Measurements from ENCODE around the gene GPC5. TPM values are rescaled to one million over a fixed set of nuclear protein-coding genes. Genes with fewer than 3 reads are reported as not detected.

GPC5 gene
- total and polyA plus RNA-seq, 10 donors: 0.04 to 0.83 (median 0.26) TPM; not detected in 3

DNA sequence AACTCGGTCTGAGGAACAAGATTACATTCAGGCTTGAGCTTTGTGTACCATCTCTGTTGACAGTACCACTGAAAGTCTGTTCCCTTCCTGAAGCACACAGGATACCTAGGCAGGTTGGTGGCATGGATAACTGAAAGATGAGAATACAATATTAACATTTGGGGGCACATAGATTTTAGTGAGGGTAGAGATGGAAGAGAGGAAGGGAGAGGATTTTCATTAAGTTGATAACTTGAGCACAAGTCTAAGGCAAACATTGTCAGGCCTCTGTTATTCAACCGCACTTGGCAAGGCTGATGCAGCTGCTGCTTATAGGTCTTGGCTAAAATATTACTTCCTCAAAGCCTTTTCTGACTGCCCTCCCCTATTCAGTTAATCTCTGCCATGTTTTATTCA, 40.0 kb upstream of the GPC5 start:
- TF ChIP-seq, protein P1, sequence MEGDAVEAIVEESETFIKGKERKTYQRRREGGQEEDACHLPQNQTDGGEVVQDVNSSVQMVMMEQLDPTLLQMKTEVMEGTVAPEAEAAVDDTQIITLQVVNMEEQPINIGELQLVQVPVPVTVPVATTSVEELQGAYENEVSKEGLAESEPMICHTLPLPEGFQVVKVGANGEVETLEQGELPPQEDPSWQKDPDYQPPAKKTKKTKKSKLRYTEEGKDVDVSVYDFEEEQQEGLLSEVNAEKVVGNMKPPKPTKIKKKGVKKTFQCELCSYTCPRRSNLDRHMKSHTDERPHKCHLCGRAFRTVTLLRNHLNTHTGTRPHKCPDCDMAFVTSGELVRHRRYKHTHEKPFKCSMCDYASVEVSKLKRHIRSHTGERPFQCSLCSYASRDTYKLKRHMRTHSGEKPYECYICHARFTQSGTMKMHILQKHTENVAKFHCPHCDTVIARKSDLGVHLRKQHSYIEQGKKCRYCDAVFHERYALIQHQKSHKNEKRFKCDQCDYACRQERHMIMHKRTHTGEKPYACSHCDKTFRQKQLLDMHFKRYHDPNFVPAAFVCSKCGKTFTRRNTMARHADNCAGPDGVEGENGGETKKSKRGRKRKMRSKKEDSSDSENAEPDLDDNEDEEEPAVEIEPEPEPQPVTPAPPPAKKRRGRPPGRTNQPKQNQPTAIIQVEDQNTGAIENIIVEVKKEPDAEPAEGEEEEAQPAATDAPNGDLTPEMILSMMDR (IDR thresholded peaks at IDR 0.05 in 8 of 11, conservative IDR thresholded peaks at IDR 0.05 in 3 of 11): no peak
- TF ChIP-seq POLR2A (IDR thresholded peaks at IDR 0.05) (no peak), POLR2AphosphoS5 (IDR thresholded peaks at IDR 0.05) (no peak)
- no peaks in the 10 kb centered on the region for H3K27me3 ChIP-seq (replicated peaks in 1 of 7)
- H3K36me3 ChIP-seq: peaks cover 0 to 42% (median 18%) of the 10 kb centered on the region in 6 donors
- no peaks in the 10 kb centered on the region for H3K9me3 ChIP-seq
- peaks cover 0 to 8% (median 0%) of the 10 kb centered on the region in 6 donors for H3K4me1 ChIP-seq
- 58 to 76% (median 62%) methylated on average over 2 of the region's 2 CpGs for WGBS, 5 donors
- H3K4me3 ChIP-seq: no peak overlapping the region
- intact Hi-C loops (cut with DNase I; ENCODE audit: low total_unique reads): no loop called here
- no peak overlapping the region for H3K27ac ChIP-seq
- no peak for DNase-seq

DNA sequence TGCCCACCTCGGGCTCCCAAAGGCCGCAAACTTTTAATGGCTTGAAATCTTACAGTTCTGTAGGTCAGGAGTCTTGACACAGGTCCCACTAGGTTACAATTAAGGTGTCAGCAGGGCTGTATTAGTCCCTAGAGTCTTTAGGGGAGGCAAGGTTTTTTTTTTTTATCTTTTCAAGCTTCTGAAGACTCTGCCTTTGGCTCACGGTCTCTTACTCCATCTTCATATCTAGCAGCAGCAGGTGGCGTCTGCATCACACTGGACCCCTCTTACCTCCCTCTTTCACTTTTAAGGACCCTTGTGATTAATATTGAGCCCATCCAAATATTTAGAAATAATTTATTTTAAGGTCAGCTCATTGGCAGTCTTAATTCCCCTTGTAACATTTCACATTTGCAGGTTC, 39.3 kb upstream of the GPC5 start:
- H3K9me3 ChIP-seq: no peaks in the 10 kb centered on the region
- peaks cover 0 to 34% (median 11%) of the 10 kb centered on the region in 6 donors for H3K36me3 ChIP-seq
- TF ChIP-seq, protein P1 (IDR thresholded peaks at IDR 0.05 in 8 of 11, conservative IDR thresholded peaks at IDR 0.05 in 3 of 11): no peak
- no peak for TF ChIP-seq POLR2AphosphoS5 (IDR thresholded peaks at IDR 0.05)
- no peak for TF ChIP-seq POLR2A (IDR thresholded peaks at IDR 0.05)
- no peak overlapping the region for H3K27ac ChIP-seq
- H3K27me3 ChIP-seq (replicated peaks in 1 of 7): no peaks in the 10 kb centered on the region
- H3K4me1 ChIP-seq: peaks cover 0 to under 1% (median 0%) of the 10 kb centered on the region in 6 donors
- no peak for DNase-seq
- WGBS, 5 donors: 83 to 90% (median 85%) methylated on average over 4 of the region's 4 CpGs
- intact Hi-C loops (cut with DNase I; ENCODE audit: low total_unique reads): no loop called here
- no peak overlapping the region for H3K4me3 ChIP-seq

DNA sequence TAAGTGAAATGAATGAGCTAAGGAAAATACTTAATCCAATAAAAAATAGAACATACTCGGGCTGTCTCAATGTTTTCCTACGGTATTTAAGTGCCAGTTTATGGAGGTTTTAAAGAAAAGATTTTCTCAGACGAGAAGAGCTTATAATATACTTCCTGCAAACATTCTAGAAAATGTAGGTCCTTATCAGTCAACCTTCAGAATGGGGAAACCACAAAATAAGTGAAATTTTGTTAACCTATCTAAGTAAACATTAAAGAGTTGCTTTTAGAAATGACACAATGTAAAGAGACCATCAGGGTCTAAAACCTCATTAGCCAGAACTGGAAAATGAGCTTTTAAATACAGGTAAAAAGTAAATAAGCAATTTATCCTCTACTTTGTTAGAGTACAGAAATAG, 38.8 kb upstream of the GPC5 start:
- Histone ChIP-seq H3K36me3 (peaks cover 0 to 29% (median 9%) of the 10 kb centered on the region in 6 donors), H3K27ac (no peak overlapping the region), H3K27me3 (replicated peaks in 1 of 7) (no peaks in the 10 kb centered on the region), H3K4me3 (no peak overlapping the region), H3K9me3 (no peaks in the 10 kb centered on the region), H3K4me1 (no peaks in the 10 kb centered on the region)
- intact Hi-C loops (cut with DNase I; ENCODE audit: low total_unique reads): no loop called here
- DNase-seq: no peak
- TF ChIP-seq, protein P1 (IDR thresholded peaks at IDR 0.05 in 8 of 11, conservative IDR thresholded peaks at IDR 0.05 in 3 of 11): no peak
- WGBS, 5 donors: 48 to 57% (median 55%) methylated on average over 3 of the region's 3 CpGs

DNA sequence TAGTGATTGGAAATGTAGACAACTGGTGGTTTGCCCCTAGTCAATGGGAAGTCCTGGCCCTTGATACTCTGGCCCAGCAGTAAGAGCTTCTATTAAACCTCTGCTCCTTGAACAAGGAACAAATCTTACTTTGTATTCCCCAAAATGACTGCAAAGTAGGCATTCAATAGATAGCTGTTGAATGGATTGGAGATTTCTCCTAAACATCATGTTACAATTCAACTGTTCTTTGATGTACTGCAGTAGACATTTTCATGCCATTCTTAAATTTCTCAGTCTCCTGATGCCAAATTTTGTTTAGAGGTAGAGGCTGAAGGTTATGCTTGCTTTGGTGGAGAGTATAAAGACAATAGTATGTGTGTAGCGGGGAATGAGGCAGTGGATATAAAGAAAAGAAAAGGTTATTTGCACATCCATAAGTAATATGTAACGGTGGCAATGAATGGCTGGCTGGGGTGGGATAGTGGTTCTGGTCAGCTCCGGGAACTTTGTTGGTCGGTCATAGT, 38.1 kb upstream of the GPC5 start:
- H3K27ac ChIP-seq: no peak overlapping the region
- intact Hi-C loops (cut with DNase I; ENCODE audit: low total_unique reads): no loop called here
- peaks cover 0 to 23% (median 6%) of the 10 kb centered on the region in 6 donors for H3K36me3 ChIP-seq
- H3K4me1 ChIP-seq: no peaks in the 10 kb centered on the region
- H3K9me3 ChIP-seq: no peaks in the 10 kb centered on the region
- no peak for DNase-seq
- WGBS, 5 donors: 91 to 98% (median 94%) methylated on average over 4 of the region's 4 CpGs
- TF ChIP-seq POLR2A (IDR thresholded peaks at IDR 0.05) (no peak), POLR2AphosphoS5 (IDR thresholded peaks at IDR 0.05) (no peak)
- TF ChIP-seq, protein P1 (IDR thresholded peaks at IDR 0.05 in 8 of 11, conservative IDR thresholded peaks at IDR 0.05 in 3 of 11): no peak
- H3K4me3 ChIP-seq: no peak overlapping the region
- no peaks in the 10 kb centered on the region for H3K27me3 ChIP-seq (replicated peaks in 1 of 7)

Data from spleen (tissue), 11 donors.